Kidney epithelial cell (primary cell): ENCODE results near the gene RPL5. TPM values are rescaled to one million over a fixed set of nuclear protein-coding genes. Genes with fewer than 3 reads are reported as not detected.

Experiments
- DNase-seq: peaks from one replicate; pipeline ENCODE4 v3.0.0-alpha.2; 2010; ENCODE audit warnings: low read depth
- H3K27me3 ChIP-seq: 2 replicates; pipeline ENCODE4 v1.6.0; 2011; ENCODE audit warnings: low read length; ENCODE audit not compliant: control insufficient read depth, insufficient read depth
- H3K36me3 ChIP-seq: 2 replicates; pipeline ENCODE4 v1.5.1; 2011; ENCODE audit warnings: low read length; ENCODE audit not compliant: control insufficient read depth, insufficient read depth
- H3K4me3 ChIP-seq: 2 replicates; pipeline ENCODE4 v1.5.1; 2011; ENCODE audit warnings: low read depth, mild to moderate bottlenecking, control low read depth, low read length
- CTCF ChIP-seq: IDR thresholded peaks from 2 replicates; pipeline ENCODE4 v1.5.1; 2011; ENCODE audit warnings: mild to moderate bottlenecking, moderate library complexity, low read length, control low read depth, inconsistent platforms; ENCODE audit not compliant: insufficient read depth, poor library complexity, severe bottlenecking
- total RNA-seq: library from RNA; depleted of rRNA; stranded (reverse); fragments of >200 nt; gene quantifications from 2 replicates; pipeline ENCODE4 v1.2.3, GENCODE V29; 2015

The RPL5 gene
- total RNA-seq, 1 donor from 2014 or later = 2,606 TPM

- DNase-seq = no peak
- Histone ChIP-seq H3K36me3 (no peaks in the 10 kb centered on the region), H3K4me3 (no peak overlapping the region), H3K27me3 (no peaks in the 10 kb centered on the region)
- no peak for TF ChIP-seq CTCF
Observed at GRCh38 chr1:92797961-92798360, 33.9 kb upstream of the RPL5 start.

- DNase-seq = no peak
- Histone ChIP-seq H3K27me3 (no peaks in the 10 kb centered on the region), H3K36me3 (no peaks in the 10 kb centered on the region), H3K4me3 (no peak overlapping the region)
- TF ChIP-seq CTCF = no peak
Observed at GRCh38 chr1:92803140-92803887, 28.5 kb upstream of the RPL5 start.

- TF ChIP-seq CTCF = no peak
- peak; percentile 55 for DNase-seq
- H3K27me3 ChIP-seq = no peaks in the 10 kb centered on the region
- H3K4me3 ChIP-seq = no peak overlapping the region
- H3K36me3 ChIP-seq = no peaks in the 10 kb centered on the region
Observed at GRCh38 chr1:92804721-92805201, 27.1 kb upstream of the RPL5 start.

DNA sequence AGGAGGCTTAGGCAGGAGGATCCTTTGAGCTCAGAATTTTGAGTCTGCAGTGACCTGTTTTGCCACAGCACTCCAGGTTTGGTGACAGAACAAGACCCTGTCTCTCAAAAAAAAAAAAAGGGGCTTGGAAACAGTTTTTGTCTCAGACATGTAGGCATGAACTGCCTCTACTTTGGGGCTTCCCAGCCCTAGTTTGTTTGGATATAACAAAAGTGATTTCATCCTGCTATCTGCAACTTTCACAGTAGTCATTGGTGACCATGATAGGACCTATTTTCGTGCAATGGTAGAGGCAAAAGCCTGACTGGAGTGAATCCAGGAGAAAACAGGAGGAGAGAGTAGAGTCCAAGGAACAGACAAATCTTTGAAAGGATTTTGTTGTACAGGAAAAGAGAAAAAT lies 26.6 kb upstream of the RPL5 start:
- no peaks in the 10 kb centered on the region for H3K27me3 ChIP-seq
- H3K36me3 ChIP-seq = no peaks in the 10 kb centered on the region
- H3K4me3 ChIP-seq = no peak overlapping the region
- no peak for TF ChIP-seq CTCF
- DNase-seq = no peak

DNA sequence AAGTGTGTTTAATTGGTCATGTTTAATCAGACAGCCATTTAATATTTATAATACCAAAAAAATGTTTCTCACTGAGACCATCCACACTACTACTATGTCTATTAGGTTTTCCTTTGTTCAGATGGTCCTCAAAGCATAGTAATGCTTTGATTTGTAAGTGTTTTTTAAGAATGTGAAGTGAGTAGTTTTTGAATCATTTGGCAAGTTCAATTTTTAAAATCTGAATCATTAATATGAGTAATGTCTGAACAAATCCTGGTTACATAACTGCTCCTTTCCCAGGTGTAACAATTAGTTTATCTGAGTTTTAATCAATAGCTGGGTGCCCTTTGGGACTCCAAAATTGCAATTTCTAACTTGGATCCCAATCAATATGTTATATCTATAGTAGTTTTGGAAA lies 23.5 kb upstream of the RPL5 start:
- Histone ChIP-seq H3K36me3 (no peaks in the 10 kb centered on the region), H3K4me3 (no peak overlapping the region), H3K27me3 (no peaks in the 10 kb centered on the region)
- no peak for TF ChIP-seq CTCF
- no peak for DNase-seq

DNA sequence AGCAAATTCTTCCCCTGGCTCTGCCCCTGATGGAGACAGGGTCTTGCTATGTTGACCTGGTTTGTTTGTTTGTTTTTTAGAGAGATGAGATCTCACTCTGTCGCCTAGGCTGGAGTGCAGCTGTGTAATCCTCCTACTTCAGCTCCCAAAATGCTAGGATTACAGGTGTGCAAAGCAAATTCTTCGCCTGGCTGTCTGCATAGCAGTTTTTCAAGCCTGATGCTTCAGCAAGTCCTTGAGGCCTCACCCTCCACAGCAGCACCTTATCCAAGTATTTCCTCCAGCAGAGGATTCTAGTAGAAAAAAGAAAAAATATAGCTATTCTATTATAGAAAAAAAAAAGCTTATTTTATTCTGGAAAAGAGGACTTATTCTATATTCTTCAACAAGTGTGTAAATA lies 15.1 kb upstream of the RPL5 start:
- H3K27me3 ChIP-seq = no peaks in the 10 kb centered on the region
- TF ChIP-seq CTCF = no peak

More for the DNA sequence above, 15.1 kb upstream of the RPL5 start:
- DNase-seq = no peak
- no peak overlapping the region for H3K4me3 ChIP-seq
- no peaks in the 10 kb centered on the region for H3K36me3 ChIP-seq
